GM19099 (cell line): ENCODE results near the gene ZBTB16.

Experiments
- POLR2A ChIP-seq: IDR thresholded peaks from 3 replicates; pipeline ENCODE4 v1.6.1; 2011; ENCODE audit warnings: low read depth; ENCODE audit not compliant: insufficient read length; ENCODE audit errors: extremely low read depth

ZBTB16 gene

DNA sequence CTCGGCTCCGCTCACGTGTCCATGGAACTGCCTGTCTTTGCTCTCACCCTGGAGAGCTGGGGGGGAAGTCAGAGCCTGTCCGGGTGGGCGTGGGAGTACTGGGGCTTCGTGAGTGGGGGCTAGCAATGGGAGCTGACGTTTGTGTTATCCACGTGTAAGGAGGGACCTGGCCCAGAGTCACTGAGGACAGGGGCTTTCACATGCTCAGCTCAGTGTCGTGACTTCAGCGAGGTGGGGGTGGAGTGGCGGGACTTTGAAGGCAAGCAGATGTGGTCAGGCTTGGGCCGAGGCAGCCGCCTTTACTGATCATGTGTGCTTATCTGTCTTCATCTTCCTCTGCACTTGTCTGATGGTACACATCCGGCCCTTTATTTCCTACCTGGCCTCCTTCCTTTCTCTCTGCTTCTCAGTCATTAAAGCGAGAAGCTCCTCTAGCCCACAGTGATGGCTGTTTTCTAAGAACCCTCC, 123.6 kb downstream of the ZBTB16 start:
- TF ChIP-seq POLR2A: no peak

DNA sequence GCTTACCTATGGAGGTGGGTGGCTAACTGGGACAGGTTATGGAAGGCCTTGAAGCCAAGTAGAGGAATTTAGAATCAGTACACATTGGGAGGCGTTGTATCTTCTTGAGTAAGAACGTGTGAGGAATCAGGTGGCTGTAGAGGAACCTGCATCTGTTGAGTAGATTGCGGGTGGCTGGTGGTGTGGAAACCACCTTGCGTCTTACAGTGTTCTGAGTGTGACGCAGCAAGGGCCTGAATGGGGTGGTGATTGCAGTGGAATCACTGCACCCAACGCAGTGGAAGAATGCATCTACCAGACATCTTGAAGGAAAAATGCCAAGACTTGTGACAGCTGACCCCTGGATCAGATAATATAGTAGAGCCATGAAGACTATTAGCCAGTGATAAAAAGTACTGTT, 125.9 kb downstream of the ZBTB16 start:
- no peak for TF ChIP-seq POLR2A

DNA sequence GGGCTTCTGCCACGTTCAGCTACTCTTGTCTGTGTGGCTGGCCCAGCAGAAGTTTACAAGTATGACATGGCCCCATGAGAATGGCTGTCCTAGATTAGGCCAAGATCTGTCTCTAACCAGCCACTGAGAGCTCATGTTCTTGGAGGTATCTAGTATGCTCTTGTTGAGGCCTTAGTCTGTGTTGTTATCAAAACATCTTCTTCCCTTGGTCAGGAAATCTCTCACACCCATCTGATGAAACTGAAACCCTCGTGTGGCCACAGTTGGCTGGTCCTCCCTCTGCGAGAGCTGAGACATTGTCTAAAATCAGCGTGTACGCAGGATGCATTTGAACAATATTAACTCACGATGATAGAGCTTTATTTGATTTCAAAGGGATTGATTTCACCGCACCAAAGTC, 127.7 kb downstream of the ZBTB16 start:
- no peak for TF ChIP-seq POLR2A

DNA sequence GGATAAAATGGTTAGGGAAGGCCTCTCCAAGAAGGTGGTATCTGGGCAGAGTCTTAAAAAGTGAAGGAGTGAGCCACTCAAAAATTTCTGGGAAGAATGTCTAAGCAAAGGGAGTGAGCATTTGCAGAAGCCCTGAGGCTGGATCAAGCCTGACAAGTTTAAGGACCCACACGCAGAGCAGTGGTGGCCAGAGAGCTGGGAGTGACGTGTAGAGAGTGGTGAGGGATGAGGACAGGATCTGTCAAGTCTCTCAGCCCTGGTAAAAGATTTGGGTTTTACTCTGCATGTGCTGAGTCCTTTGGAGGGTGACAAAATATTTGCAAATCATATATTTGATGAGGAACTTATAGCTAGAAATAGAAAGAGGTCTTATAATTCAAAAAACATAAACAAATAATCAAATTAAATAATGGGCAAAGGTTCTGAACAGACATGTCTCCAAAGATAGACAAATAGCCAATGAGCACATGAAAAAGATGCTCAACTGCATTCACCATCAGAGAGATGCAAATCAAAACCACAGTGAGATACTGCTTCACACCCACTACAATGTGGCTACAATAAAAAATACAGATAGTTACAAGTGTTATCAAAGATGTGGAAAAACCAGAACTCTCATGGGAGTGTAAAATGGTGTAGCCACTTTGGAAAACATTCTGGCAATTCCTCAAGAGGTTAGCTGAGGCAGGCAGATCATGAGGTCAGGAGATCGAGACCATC, 129.5 kb downstream of the ZBTB16 start:
- TF ChIP-seq POLR2A: no peak

DNA sequence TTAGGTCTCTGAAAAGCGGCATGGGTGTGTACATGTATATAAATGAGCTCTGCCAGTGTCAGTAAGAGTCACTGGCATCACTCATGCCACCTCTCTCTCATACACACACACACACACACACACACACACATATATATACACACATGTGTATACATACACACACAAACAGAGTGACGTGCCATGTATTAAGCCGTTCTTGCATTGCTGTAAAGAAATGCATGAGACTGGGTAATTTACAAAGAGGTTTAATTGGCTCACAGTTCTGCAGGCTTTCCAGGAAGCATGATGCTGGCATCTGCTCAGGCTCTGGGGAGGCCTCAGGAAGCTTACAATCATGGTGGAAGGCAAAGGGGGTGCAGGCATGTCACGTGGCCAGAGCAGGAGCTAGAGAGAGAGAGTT, 131.1 kb downstream of the ZBTB16 start:
- no peak for TF ChIP-seq POLR2A

DNA sequence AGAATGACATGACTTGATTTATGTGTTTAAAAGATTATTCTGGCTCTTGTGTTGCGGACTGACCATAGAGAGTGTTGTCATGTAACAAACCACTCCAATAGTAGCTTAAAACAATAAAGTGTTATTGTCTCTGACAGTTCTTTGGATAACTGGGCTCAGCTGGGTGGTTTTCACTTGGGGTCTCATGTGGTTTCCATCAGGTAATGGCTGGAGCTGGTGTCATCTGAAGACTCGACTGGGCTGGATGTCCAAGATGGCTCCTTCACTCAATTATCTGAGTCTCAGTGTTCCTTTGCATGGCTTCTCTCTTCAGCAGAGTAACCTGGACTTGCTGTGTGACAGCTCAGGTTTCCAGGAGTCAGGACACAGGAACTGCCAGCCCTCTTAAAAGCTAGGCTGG, 132.4 kb downstream of the ZBTB16 start:
- no peak for TF ChIP-seq POLR2A

DNA sequence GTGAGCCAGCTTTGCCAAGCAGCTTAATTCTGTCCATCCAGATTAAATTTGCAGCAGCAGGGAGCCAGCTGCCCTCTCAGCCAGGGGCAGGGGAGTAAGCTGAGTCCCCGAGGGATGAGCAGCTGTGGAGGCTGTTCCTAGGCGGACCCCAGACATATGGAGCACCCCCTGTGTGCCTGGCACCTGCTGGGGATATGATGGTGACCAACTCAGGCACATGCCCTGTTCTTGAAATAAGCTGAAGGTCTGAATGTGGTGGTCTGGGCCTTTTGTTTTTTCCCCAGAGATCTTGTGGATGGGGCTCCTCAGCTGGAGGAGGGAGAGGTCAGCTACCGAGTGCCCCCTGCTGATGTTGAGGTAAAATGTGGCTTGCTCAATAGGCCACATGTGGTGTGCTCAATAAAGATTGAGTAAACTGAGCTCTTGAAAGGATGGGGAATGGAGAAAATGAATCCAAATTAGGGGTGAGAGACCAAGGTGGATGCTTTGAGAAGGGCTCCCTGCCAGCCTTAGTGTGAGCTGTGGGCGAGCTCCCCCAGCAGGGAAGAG, 133.4 kb downstream of the ZBTB16 start:
- no peak for TF ChIP-seq POLR2A

DNA sequence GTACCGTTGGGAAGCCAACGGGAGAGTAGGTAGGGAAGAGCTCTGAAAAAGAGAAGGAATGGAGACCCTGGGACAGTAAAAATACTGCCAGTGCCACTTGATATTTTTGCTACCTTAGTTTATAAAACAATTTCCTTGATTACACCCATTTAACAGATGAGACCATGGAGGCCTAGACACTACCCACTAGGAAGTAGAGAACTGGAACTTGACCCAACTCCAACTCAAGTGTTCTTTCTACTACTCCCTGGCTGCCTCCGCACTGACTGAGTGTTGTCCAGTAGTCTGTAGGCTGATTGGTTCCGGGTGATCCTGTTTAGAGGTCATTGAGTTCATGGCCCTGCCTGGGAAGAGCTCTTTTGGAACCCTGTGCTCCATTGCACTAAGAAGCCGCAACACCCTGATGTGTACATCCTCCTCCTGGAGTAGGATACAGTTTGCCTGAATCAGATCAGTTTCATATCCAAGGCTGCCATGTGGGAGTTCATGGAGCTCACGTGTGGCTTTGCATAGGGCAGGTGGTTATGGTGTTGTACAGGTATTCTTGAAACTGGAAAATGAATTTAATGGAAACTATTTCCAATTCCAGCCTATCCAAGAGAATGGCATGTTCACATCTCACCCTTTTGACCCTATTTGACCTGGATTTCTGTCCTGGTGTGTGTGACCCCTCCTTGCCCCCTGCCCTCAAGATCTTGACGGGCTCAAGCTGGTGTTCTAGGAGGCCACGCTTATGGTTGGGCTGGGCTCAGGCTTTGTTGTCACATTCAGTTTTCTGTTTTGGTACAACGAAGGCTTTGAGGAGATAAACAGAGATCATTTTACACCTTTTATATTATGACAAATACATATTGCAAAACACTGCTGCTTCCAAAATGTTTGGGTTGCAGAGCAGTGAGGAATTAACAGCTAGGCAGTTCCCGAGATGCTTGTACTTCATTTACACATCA, 134.5 kb downstream of the ZBTB16 start:
- TF ChIP-seq POLR2A: no peak

DNA sequence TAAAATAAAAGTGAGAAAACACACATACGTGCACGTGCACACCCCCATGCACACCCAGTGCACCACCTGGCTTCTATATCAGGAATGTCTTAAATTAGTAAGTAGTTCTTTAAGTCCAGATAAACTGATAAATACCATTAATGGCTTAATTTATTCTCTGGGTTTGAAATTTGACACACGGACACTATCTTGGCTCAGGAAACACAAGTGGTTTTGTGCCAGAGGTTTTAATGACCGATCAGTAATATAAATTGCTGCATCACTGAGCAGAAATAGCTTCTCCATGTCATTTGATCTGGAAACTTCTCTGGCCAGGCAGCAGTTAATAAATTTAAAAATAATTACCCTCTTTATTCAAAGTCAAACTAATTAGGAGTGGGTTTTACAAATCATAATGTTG, 135.2 kb downstream of the ZBTB16 start:
- no peak for TF ChIP-seq POLR2A

DNA sequence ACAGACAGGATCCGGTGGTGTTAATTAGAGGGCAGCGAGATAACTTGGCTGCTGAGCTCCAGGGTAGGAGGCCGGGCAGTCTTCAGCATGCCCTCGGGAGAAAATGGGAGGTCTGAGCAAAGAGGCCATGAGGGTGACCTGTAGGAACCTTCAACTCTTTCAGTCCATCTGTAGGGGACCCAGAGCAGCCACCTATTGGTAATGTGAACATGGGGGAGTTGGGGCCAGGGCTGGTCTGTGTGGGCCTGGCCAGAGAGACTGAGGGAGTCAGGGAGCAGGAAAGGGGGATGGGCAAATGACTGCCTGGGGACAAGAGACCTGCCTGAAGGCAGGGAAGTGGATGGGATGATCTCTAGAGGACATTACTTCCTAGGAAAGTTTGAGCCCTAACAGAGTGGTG, 135.6 kb downstream of the ZBTB16 start:
- TF ChIP-seq POLR2A: no peak

DNA sequence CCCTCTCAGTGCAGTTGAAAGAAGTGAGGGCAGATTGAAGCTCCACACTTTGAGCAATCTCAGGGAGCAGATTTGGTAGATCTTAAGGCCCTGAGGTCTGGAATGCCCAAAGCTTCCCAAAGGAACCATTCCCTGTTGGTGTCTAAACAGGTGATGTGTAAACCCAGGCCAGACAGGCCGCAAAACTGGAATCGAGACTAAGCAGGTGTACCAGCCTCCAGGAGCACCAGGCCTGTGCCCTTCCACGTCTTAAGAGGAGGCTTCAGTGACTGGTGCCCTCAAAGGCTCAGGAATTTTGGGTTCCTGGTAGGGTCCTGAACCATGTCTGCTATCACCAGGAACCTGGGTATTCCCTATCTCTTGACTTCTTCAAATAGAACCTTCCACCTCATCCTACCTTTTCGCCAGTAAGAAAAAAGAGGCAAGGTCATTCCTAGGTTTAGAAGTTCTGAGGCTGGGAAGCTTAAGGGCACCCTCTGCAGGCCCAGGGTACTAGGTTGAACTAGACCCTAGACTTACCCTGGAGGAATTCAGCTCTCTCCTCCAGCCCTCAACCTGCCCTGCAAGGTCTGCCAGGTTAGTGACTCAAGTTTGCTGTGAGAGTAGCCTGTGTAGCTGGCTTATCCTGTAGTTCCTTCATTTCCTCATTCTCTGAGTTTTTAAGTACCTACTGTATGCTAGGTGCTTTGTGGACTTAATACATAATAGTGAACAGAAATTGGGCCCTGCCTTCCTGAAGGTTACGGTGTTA, 136.6 kb downstream of the ZBTB16 start:
- no peak for TF ChIP-seq POLR2A

DNA sequence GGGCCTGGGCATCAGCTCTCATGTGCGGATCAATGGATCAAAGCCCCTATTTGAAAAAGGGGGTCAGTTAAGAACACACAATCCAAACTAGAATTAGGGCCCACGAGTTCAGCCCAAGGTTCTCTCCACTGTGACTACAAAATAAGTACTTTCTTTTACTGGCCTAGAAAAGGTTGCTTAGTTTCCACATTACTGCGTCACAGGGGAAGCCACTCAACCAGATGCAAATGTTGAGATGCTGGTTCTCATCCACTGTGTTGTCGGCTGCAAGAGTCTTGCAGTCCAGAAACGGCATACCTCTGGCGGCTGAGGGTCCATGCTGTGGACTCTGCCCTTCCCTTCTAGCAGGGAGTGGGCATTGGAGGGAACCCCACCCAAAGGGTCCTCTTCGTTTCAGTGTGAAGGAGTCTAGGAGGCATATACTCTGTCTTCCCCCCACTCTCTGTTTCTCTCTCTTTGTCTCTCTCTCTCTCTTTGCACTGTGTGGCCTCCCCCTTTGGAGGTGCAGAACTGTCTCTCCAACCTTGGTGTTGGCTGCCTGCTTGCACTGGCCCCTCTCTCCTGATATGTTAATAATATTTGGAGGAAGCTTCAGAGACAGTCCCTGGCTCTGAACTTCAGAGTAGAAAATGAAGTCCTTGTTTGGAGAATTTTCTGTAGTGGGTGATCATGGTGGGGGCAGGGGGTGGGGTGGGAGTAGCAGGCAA, 137.6 kb downstream of the ZBTB16 start:
- no peak for TF ChIP-seq POLR2A

DNA sequence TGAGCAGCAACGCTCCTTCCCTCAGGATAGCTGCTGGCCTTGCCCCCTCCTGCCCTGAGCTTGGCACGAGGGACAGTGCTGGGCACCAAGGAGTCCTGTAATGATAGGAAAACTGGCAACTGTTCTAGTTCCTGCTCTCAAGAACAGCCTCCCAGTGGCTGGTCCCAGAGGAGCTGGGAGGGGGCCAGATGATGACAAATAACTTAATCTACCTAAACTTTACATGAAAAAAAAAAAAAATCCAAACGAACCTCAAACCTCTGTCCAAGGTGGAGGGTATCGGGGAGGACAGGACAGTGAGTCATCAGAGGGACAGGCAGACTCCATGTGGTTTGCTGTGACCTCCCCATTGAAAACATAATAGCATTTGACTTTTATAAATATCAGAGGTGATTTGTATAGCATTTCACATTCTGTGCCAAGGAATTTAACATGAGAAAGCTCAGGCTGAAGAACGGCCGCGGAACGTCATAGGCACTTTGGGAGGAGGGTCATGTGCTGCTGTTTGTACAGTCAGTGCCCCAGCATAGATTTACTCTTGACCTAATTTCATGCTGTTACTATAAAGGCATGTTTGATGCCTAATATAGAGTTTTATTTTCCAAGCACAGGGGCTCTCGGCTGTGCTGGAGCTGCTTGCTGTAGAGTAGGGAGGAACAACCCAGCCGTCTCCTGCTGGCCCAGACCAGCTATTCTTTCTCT, 138.4 kb downstream of the ZBTB16 start:
- TF ChIP-seq POLR2A: no peak

DNA sequence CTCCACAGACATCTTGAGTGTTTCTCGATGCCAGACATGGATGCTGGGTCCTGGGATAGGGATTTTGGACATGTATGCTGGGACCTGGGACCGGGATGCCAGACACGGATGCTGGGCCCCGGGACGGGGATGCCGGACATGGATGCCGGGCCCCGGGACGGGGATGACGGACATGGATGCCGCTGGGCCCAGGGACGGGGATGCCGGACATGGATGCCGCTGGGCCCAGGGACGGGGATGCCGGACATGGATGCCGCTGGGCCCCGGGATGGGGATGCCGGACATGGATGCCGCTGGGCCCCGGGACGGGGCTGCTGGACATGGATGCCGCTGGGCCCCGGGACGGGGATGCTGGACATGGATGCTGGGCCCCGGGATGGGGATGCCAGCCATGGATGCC, 139.5 kb downstream of the ZBTB16 start:
- TF ChIP-seq POLR2A: no peak
